LNCAP (cell line): ENCODE results near the gene CYP1A2.

ENCODE experiments used
- CTCF ChIP-seq: fragments of 450-650 bp; IDR thresholded peaks from 2 replicates; pipeline ENCODE4 v1.5.1; 2017; ENCODE audit warnings: mild to moderate bottlenecking

Gene CYP1A2

GRCh38 chr15:74730619-74731316, 17.9 kb upstream of the CYP1A2 start:
- no peak for TF ChIP-seq CTCF

DNA sequence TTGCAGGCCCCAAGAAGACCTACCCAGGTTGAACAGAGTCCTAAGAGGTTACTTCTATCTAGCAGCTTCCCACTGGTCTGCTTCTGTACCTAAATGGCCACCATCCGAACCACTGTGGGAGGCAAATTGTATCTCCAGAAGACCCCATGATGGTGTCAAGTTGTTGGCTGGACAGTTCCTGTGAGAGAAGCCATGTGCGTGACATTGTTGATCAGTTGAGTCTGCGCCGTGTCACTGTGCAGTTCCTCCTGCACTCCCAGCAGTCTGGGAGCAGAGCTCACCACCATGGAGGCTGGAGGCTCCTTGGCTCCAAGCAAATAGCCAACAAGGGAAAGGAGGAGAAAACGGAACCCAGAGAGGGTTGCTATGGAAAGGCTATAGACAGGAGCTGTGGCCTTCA, 15.8 kb upstream of the CYP1A2 start:
- no peak for TF ChIP-seq CTCF

DNA sequence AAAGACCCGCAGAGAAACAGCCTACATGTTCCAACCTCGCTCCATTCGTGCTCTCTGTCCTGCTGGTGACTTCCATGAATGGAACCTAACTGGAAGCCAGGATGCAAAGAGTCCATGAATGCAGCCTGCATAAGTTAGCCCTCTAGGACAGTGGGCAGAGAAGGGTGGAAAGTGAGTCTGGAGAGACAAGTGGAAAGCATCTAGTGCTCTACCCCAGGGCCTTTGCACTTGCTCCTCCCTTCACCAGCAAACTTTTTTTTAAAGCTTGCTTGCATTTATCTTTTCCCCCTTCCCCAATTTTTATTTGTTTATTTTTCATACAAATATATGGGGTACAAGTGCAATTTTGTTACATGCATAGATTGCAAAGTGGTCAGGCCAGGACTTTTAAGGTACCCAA, 15.4 kb upstream of the CYP1A2 start:
- TF ChIP-seq CTCF: no peak

DNA sequence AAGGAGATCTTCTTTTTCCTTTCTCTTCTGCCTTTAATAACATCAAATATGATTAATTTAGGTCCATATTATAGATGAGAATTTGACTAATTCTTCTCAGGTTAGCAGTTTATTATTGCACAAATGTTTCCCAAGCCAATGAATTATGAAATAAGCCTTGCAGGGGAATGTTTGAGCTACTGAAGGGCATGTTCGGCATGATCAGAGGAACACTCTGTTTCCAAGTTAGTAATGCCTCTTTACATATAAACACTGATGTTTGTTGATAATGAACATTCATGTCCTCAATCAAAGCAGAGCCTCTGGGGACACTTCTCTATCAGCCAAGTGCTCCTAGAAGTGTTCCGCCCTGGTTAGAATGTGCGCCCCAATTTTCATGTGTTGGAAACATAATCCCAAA, 13.3 kb upstream of the CYP1A2 start:
- TF ChIP-seq CTCF: no peak

DNA sequence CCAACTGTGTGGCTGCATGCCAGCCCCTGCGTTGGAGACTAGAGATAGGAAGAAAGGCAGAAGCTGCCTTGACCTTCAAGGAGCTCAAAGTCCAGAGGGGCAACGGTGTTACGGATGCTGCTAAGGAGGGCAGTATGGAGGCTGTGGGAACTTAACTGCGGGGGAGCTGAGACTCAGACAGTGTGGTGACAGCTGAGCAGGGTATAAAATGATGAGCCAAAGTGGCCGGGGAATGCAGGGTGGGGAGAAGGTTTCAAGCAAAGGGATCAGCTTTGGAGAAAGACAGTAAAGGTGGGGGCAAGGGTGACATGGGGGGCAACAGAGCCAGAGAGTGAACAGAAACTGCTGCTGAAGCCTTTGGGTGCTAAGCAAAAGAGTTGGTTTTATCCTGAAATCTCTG, 6.2 kb upstream of the CYP1A2 start:
- no peak for TF ChIP-seq CTCF

GRCh38 chr15:74746389-74746788, 2.3 kb upstream of the CYP1A2 start:
- no peak for TF ChIP-seq CTCF

DNA sequence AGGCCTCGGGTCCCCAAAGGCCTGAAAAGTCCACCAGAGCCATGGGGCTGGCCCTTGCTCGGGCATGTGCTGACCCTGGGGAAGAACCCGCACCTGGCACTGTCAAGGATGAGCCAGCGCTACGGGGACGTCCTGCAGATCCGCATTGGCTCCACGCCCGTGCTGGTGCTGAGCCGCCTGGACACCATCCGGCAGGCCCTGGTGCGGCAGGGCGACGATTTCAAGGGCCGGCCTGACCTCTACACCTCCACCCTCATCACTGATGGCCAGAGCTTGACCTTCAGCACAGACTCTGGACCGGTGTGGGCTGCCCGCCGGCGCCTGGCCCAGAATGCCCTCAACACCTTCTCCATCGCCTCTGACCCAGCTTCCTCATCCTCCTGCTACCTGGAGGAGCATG, 1.2 kb downstream of the CYP1A2 start:
- no peak for TF ChIP-seq CTCF

- TF ChIP-seq CTCF: no peak
Measured at GRCh38 chr15:74750751-74751150, 2.1 kb downstream of the CYP1A2 start.
